Stimulated activated CD4-positive, alpha-beta T cell treated with anti-CD3 and anti-CD28 coated beads, Interleukin-1b, Interleukin-23, amount 100 ng/mL, for 1 hour (primary cell): ENCODE results near the gene FSTL4.

Experiments used
- DNase-seq, 2 donors: peaks; one replicate each; pipeline ENCODE4 v3.0.0-alpha.2; 2020; ENCODE audit warnings: low read depth in 2 of 2

FSTL4 gene

DNA sequence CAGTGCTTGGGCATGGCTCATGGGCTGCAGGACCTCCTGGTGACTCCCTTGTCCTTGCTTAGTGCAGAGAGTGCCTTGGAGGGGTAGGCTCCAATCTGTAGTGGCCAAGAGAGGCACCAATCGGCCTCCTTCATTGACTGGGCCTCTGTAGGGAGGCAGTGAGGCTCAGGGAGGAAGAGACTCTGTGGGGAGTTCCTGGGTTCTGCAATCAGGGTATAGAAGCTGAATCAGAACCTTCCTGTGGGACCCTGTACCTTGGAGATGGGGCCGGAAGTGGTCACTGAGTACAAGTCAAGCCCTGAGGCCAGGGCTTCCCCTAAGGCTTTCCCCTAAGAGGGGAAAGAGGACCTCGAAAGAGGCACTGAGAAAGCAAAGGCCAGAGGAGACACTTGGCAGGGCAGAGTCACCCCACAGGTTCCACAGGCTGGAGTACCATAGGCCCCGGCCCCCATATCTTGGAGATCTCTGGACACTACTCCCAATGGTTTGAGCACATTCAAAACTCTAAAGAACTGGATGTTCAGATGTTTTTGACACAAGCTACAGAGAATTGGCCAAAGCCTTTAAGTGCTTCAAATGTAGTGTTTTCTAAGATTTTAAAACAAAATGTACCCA is 370.0 kb downstream of the FSTL4 start:
- DNase-seq = no peak

- DNase-seq = no peak
These were observed 370.9 kb downstream of the FSTL4 start for GRCh38 chr5:133241179-133242092.

DNA sequence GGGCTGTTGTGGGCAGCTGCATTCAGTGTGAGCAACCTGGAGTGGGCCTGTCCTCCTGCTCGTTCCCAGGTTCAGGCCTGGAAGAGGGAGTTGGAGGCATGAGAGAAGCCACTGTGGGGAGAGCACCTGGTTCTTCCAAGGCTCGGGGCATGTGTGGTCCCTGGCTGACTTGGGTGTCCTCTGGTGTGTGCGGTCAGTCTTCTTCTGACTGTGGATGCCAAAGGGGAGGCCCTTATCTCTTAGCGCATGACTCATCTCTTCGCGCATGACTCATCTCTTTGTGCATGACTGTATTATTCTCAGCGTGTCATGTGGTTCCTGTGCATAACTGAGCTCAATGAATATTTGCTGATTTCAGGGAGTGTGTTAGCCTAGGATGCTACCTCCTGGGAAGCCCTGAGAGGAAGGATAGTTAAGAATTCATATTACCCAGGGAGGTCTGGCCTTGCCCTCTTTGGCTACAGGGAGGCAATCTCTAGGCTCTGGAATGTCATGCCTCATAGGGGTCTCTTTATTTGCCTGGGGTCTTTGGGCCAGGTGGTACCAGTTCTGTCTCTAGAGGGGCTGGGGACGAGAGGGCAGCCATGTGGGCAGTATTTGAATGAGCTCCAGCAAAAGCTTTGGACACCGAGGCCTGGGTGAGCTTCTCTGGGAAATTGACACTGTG is 371.8 kb downstream of the FSTL4 start:
- DNase-seq = no peak

DNA sequence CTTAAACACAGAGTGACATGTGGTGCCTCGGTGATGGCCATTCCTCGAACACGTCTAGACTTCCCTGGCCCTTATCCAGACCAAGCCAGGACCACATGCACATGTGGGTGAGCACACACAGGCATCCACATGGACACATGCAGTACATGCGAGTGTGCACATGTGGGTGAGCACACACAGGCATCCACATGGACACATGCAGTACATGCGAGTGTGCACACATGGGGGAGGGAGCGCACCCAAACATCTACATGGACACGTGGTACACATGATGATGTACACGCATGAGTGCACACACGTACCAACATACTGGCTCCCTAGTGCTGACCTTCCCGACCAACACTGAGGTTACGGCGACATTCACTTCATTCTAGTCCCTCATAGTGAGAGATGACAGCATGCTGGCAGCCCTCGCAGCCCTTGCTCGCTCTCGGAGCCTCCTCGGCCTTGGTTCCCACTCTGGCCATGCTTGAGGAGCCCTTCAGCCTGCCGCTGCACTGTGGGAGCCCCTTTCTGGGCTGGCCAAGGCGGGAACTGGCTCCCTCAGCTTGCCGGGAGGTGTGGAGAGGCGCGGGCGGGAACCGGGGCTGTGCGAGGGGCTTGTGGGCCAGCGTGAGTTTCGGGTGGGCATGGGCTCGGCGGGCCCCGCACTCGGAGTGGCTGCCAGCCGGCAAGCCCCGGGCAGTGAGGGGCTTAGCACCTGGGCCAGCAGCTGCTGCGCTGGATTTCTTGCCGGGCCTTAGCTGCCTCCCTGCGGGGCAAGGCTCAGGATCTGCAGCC is 373.7 kb downstream of the FSTL4 start:
- DNase-seq = no peak

GRCh38 chr5:133236976-133237375 is 375.4 kb downstream of the FSTL4 start:
- no peak for DNase-seq

GRCh38 chr5:133236541-133236951 is 375.8 kb downstream of the FSTL4 start:
- no peak for DNase-seq

DNA sequence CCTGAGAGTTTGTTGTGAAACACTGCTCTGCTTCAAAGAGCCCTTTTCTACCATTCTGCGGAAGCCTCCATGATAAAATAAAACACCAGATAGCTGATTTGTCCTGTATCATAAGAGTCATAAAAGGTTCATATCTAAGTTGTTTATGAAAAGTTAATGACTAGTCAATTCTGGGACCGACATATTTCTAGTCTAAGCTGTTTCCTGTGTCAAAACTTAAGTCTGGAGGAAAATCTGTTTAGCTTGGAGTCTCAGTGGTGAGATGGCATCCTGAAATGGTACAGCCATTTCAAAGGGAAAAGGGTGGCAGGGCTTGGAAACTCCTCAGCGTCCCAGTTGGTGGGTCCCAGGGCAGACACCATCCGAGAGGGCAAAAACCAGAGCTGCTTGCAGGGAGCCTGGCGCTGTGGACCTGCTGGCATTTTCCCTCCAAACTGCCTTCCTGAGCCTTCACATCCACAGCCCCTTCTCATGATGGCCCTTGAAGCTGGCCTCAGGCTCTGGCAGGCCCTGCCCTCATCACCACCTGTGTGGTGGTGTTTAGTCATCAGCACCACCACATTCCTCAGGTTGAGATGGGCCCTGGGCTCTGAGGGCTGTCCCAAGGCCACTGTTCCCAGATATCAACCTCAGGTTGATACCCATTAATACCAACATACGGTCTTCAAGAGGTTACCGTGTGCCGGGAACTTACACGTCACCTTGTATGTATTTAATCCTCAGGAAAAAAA is 376.5 kb downstream of the FSTL4 start:
- no peak for DNase-seq

DNA sequence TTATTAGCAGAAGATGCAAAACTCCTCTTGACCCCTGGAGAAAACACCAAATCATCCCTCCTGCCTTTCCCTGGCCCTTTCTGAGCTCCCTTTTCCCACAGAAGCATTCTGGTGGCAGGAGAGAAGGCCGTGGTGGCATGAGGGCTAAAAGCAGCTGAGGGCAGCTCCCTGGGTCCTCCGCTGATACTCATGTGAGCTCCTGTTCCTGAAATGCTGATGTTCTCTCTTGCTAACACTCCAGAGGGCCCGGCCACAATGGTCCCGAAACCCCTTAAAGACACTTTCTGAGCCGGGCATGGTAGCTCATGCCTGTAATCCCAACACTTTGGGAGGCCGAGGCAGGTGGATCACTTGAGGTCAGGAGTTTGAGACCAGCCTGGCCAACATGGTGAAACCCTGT is 377.4 kb downstream of the FSTL4 start:
- no peak for DNase-seq

DNA sequence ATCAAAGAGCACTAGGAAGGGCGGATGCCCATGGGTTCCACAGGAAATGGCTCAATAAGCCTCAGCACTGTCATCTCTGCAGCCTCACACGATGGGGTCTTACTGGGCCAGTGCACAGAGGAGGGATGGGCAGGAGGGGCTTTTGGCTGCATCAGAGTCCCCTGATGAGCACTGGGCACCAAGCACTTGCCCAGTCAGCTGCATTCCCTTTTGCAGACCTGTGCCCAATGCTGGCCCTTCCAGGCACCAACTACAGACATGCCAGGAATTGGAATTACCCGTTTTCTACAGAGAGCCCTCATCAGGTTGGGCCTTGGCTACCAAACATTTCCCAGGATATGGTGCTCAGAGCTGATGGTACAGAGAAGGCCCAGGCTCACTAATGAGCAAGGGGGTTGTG is 378.1 kb downstream of the FSTL4 start:
- DNase-seq = no peak

DNA sequence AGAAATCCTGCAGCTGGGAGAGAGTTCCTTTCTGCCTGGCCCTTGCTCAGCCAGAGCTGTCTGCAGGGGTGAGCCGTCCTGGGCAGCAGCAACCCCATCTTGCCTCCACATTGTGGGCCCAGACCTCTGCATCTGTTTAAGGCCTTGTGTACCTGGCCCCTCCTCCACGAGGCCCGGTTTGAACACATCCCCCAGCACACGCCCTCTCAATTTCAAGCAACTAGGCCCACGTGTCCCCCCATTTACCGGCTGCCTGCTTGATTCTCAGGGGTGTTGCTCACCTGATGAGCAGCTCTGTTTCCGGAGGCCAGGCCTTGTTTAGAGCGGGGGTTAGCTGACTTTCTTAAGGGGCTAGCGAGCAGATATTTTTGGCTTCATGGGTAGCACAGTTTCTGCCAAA is 378.7 kb downstream of the FSTL4 start:
- no peak for DNase-seq

GRCh38 chr5:133232911-133233310 is 379.4 kb downstream of the FSTL4 start:
- DNase-seq = no peak

DNA sequence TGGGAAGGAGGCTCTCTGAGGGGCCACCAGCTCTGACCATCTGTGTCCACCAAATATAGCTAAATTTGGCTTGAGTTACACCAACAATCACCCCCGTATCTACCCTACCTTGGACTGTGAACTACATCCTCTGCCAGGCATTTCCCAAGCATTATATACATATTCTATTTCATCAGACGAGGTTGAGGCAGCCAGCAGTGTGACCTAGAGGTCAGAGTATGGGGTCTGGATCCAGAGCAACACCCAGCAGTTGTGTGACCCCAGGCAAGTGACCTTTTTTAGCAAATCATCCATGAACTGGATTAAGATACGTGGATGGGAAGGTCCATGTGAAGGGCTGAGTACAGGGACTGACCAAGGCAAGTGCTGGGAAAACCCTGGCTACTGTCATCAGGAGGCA is 379.9 kb downstream of the FSTL4 start:
- no peak for DNase-seq

- DNase-seq = no peak
These were observed 380.3 kb downstream of the FSTL4 start for GRCh38 chr5:133232011-133232410.

GRCh38 chr5:133230823-133231578 is 381.3 kb downstream of the FSTL4 start:
- DNase-seq = no peak

DNA sequence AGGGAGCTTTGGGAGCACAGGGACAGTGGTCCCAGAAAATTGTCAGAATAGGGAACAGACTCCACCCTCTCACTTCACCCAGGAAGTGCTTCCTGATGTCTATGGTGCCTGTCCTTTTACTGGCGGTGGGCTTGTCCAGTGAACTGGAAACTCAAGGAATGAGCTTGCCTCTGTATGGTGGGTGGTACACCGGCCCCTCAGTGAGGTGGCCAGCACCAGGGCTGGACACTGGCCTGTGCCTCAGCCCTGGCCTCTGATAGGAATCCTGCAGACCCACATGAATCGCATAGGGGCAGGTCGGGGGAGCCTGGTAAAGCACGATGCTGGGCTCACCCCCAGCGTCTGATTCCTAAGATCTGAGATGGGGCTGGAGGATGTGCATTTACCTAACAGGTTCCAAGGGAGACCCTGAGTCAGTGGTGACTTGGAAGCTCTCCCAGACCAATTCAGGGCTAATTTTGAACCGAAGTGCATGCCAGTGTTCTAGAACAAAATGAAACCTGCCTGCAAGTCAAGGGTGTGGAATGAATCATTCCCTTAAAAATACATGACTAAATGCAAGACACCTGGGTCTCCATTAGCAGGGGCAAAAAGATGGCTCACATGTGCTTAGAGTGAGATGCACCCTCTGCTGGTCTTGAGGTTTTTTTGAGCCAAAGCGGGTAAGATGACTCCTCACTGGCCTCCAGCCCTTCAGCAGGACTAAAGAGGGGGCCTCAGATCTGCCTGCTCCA is 382.2 kb downstream of the FSTL4 start:
- no peak for DNase-seq

- DNase-seq = no peak
These were observed 384.0 kb downstream of the FSTL4 start for GRCh38 chr5:133228316-133228715.

DNA sequence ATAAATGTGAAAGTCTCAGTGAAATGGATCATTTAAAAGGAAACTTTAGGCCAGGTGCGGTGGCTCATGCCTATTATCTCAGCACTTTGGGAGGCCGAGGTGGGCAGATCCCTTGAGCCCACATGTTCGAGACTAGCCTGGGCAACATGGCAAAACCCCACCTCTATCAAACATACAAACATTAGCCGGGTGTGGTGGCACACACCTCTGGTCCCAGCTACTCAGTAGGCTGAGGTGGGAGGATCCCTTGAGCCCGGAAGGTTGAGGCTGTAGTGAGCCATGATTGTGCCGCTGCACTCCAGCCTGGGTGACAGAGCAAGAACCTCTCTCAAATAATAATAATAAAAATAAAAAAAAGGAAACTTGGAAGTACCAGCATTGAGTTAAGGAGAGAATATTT is 384.4 kb downstream of the FSTL4 start:
- no peak for DNase-seq

DNA sequence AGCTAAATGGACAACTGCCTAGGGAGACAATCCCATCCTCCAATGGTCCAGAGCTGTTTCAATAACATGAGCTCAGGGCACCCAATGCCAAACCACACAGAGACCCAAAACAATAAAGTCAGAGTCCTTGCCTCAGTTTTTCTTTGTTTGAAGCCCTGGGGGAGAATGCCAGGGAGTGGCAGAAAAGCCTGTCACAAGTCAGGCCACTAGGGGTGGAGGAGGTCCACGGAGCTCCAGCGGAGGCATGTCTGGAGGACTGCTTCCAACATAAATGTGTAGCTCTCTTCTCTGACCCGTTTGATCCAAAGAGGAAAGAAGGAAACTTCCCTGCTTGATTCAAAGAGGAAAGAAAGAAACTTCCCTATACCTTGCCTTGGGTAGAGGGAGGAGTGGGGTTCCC is 385.3 kb downstream of the FSTL4 start:
- DNase-seq = no peak

DNA sequence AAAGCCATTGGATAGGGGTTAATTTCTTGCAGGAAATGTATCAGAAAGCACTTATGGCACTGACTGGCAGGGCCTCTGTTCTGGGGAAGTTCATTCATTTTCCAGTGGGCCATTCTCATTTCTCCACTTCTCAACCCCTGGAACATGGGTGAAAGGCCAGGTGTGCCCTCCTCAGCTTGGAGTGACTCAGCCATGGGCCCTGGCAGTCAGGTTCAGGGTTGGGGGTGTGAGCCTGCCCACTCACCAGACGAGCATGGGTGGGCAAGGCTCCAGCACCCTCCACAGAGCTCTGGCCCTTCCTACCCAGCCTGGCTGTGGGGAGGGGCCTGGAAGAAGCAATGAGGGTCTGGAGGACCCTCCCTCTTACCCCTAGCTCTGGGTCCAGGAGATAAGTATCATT is 386.2 kb downstream of the FSTL4 start:
- DNase-seq = no peak

GRCh38 chr5:133225671-133226152 is 386.6 kb downstream of the FSTL4 start:
- no peak for DNase-seq
